NCI-H2081 (cell line): ENCODE data around the gene MAP1LC3A.
"Not testable (repeated sequence)": the region's sequence is repeated elsewhere in the genome, so short reads cannot be mapped to it uniquely, and the experiment has no call there.

ENCODE experiments used
- DNase-seq, 2 experiments: peaks; one replicate each; lab custom pipeline; 2025; lab: John Stamatoyannopoulos, UW

Gene MAP1LC3A

GRCh38 chr20:34558320-34559218 lies at the start of gene MAP1LC3A:
Gene MAP1LC3A, plus strand, starts transcription at chr20:34558718. Its CDS starts 151 bp downstream, at chr20:34558869.
- peak; percentile 92 to 94 for DNase-seq

- no peak for DNase-seq
Observed at GRCh38 chr20:34510575-34510974, 47.9 kb upstream of the MAP1LC3A start.

- DNase-seq = no peak
Observed at GRCh38 chr20:34511891-34512265, 46.6 kb upstream of the MAP1LC3A start.

GRCh38 chr20:34512266-34512954 lies 46.1 kb upstream of the MAP1LC3A start:
- DNase-seq = no peak

- no peak for DNase-seq
Observed at GRCh38 chr20:34512955-34513419, 45.5 kb upstream of the MAP1LC3A start.

GRCh38 chr20:34514034-34514433 lies 44.5 kb upstream of the MAP1LC3A start:
- not testable (repeated sequence) for DNase-seq

- no peak for DNase-seq
Observed at GRCh38 chr20:34514897-34515483, 43.5 kb upstream of the MAP1LC3A start.

GRCh38 chr20:34515484-34516246 lies 42.9 kb upstream of the MAP1LC3A start:
- DNase-seq = peak; percentile 60 to 77

- peak; percentile 92 to 96 for DNase-seq
Observed at GRCh38 chr20:34516247-34517113, 42.0 kb upstream of the MAP1LC3A start, which contains the start of gene DYNLRB1. Gene DYNLRB1, plus strand, starts transcription at chr20:34516422. Its CDS starts 37 bp downstream, at chr20:34516459.

GRCh38 chr20:34517114-34517505 lies 41.4 kb upstream of the MAP1LC3A start:
- DNase-seq = no peak

- DNase-seq = not testable (repeated sequence)
Observed at GRCh38 chr20:34518863-34519262, 39.7 kb upstream of the MAP1LC3A start.

GRCh38 chr20:34519841-34520240 lies 38.7 kb upstream of the MAP1LC3A start:
- not testable (repeated sequence) for DNase-seq

GRCh38 chr20:34522969-34523871 lies 35.3 kb upstream of the MAP1LC3A start:
- peak; percentile 26 to 30 for DNase-seq

- no peak for DNase-seq
Observed at GRCh38 chr20:34524426-34524825, 34.1 kb upstream of the MAP1LC3A start.

GRCh38 chr20:34525342-34525708 lies 33.2 kb upstream of the MAP1LC3A start:
- DNase-seq = no peak

- DNase-seq = no peak
Observed at GRCh38 chr20:34525709-34526416, 32.7 kb upstream of the MAP1LC3A start.

GRCh38 chr20:34526466-34526865 lies 32.1 kb upstream of the MAP1LC3A start:
- no peak for DNase-seq

GRCh38 chr20:34527016-34527415 lies 31.5 kb upstream of the MAP1LC3A start:
- no peak for DNase-seq

- DNase-seq = no peak
Observed at GRCh38 chr20:34528921-34529297, 29.6 kb upstream of the MAP1LC3A start.
